PC-9 (cell line): ENCODE data around the gene C17orf58. TPM values are rescaled to one million over a fixed set of nuclear protein-coding genes. Genes with fewer than 3 reads are reported as not detected.
A peak's percentile ranks its signal among the peaks of the same experiment; 100 is the strongest.

Experiments used
- BruUV-seq: library from RNA; stranded (reverse); fragments of 400-500 nt; replicated peaks from 2 replicates; lab custom pipeline; 2021; lab: Mats Ljungman, UMichigan
- CTCF ChIA-PET: fragments of 300-600 bp; sonication (Branson Sonifier 250); formaldehyde crosslinking; loops from one replicate; lab custom pipeline; 2022; ENCODE audit warnings: antibody characterized with exemption; lab: Charles Lee
- POLR2A ChIA-PET: fragments of 300-600 bp; sonication (Branson Sonifier 250); formaldehyde crosslinking; loops from one replicate; lab custom pipeline; 2022; ENCODE audit warnings: antibody characterized with exemption; ENCODE audit not compliant: unreplicated experiment; lab: Charles Lee
- DNase-seq, 2 experiments: peaks; one replicate each; pipeline versions ENCODE4 v3.0.0 to v3.0.0-alpha.2; 2015 to 2022; ENCODE audit warnings: mixed read lengths in 1 of 2
- H2AFZ ChIP-seq: fragments of 200-600 bp; sonication (generic); 2 replicates; pipeline ENCODE4 v1.8.1; 2017; ENCODE audit warnings: antibody characterized with exemption
- H3F3A ChIP-seq: fragments of 200-600 bp; sonication (generic); 2 replicates; pipeline ENCODE4 v1.8.1; 2017; ENCODE audit warnings: antibody characterized with exemption, mild to moderate bottlenecking, low read depth; ENCODE audit not compliant: insufficient read depth
- H3K27ac ChIP-seq: fragments of 200-600 bp; sonication (generic); 2 replicates; pipeline ENCODE4 v1.6.1; 2016; ENCODE audit warnings: mixed run types
- H3K27me3 ChIP-seq: fragments of 200-600 bp; sonication (generic); 2 replicates; pipeline ENCODE4 v1.6.1; 2016; ENCODE audit warnings: low read depth, mixed run types; ENCODE audit not compliant: insufficient read depth
- H3K36me3 ChIP-seq: fragments of 200-600 bp; sonication (generic); 2 replicates; pipeline ENCODE4 v1.6.1; 2016; ENCODE audit warnings: low read depth, mixed run types
- H3K4me1 ChIP-seq: fragments of 200-600 bp; sonication (generic); replicated peaks from 2 replicates; pipeline ENCODE4 v1.6.1; 2016; ENCODE audit warnings: mixed run types; ENCODE audit not compliant: insufficient read depth
- H3K4me2 ChIP-seq: fragments of 200-600 bp; sonication (generic); 2 replicates; pipeline ENCODE4 v1.6.1; 2017; ENCODE audit warnings: mixed run types
- H3K4me3 ChIP-seq: fragments of 200-600 bp; sonication (generic); 2 replicates; pipeline ENCODE4 v1.6.1; 2016; ENCODE audit warnings: mixed run types
- H3K79me2 ChIP-seq: fragments of 200-600 bp; sonication (generic); 2 replicates; pipeline ENCODE4 v1.6.1; 2017; ENCODE audit warnings: low read depth, mixed run types
- H3K9me2 ChIP-seq: fragments of 200-600 bp; sonication (generic); 2 replicates; pipeline ENCODE4 v1.8.1; 2017; ENCODE audit warnings: mild to moderate bottlenecking; ENCODE audit not compliant: insufficient read depth
- H3K9me3 ChIP-seq: fragments of 200-600 bp; sonication (generic); 2 replicates; pipeline ENCODE4 v1.8.1; 2016; ENCODE audit warnings: low read depth; ENCODE audit not compliant: insufficient read depth
- H4K20me1 ChIP-seq: fragments of 200-600 bp; sonication (generic); 2 replicates; pipeline ENCODE4 v1.8.1; 2017; ENCODE audit not compliant: insufficient read depth
- CTCF ChIP-seq: fragments of 200-600 bp; sonication (generic); conservative IDR thresholded peaks from 2 replicates; pipeline ENCODE4 v1.6.1; 2017; ENCODE audit warnings: mixed run types, antibody characterized with exemption, mild to moderate bottlenecking, moderate library complexity
- EZH2 ChIP-seq: fragments of 200-600 bp; sonication (generic); IDR thresholded peaks from 2 replicates; pipeline ENCODE4 v1.8.0; 2017; ENCODE audit warnings: antibody characterized with exemption, low read depth
- intact Hi-C: fragments of 100-400 bp; cut with micrococcal nuclease; formaldehyde crosslinking; loops from one replicate; pipeline ENCODE4 v1.10.0; 2022; ENCODE audit not compliant: unreplicated experiment
- total RNA-seq: library from RNA; stranded (reverse); gene quantifications from 2 replicates; pipeline ENCODE4 v1.2.3, GENCODE V29; 2021

C17orf58 gene
- total RNA-seq, 1 experiment from 2014 or later, result 14.5 TPM

DNA sequence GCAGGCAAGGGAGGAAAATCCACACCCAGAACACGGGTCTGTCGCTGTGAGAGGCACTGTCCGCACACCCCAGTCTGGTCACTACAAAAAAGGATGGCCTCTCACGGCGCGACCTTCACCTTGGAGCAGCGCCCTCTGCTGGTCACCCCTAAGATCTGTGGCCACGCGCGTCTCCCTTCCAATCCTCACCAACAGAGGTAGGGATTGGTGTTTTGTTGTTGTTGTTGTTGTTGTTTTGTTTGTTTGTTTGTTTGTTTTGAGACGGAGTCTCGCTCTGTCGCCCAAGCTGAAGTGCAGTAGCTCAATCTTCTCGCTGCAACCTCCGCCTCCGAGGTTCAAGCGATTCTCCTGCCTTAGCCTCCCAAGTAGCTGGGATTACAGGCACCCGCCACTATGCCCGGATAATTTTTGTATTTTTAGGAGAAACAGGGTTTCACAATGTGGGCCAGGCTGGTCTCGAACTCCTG lies 15.0 kb upstream of the C17orf58 start:
- Histone ChIP-seq H3K9me2 (no peaks in the 10 kb centered on the region), H3K4me2 (peak overlapping the region; percentile 57), H3K79me2 (no peaks in the 10 kb centered on the region), H3K4me1 (no peaks in the 10 kb centered on the region), H3K27me3 (no peaks in the 10 kb centered on the region), H3F3A (peaks cover 5% of the 10 kb centered on the region; the same call in 1 of the 2 replicates), H3K27ac (no peak overlapping the region), H4K20me1 (no peaks in the 10 kb centered on the region), H3K9me3 (no peaks in the 10 kb centered on the region), H2AFZ (no peak overlapping the region), H3K4me3 (peak overlapping the region; percentile 22; the same call in 1 of the 2 replicates), H3K36me3 (no peaks in the 10 kb centered on the region)
- ChIA-PET CTCF (no interaction called here), POLR2A (no interaction called here)
- BruUV-seq, result no TSS peak
- DNase-seq, result peak in 1 of 2 experiments; percentile 52
- intact Hi-C loops, result no loop called here
- TF ChIP-seq CTCF (peak; percentile 87), EZH2 (no peak)

- Histone ChIP-seq H3K4me1 (no peaks in the 10 kb centered on the region), H3K9me3 (no peaks in the 10 kb centered on the region), H3K9me2 (no peaks in the 10 kb centered on the region), H3K36me3 (no peaks in the 10 kb centered on the region), H3K27ac (no peak overlapping the region), H3K79me2 (no peaks in the 10 kb centered on the region), H3K27me3 (no peaks in the 10 kb centered on the region), H3K4me2 (no peak overlapping the region), H3K4me3 (no peak overlapping the region), H2AFZ (no peak overlapping the region), H3F3A (peaks cover 5% of the 10 kb centered on the region; the same call in 1 of the 2 replicates), H4K20me1 (no peaks in the 10 kb centered on the region)
- ChIA-PET CTCF (no interaction called here), POLR2A (no interaction called here)
- TF ChIP-seq EZH2 (no peak), CTCF (no peak)
- DNase-seq, result no peak
- intact Hi-C loops, result no loop called here
- BruUV-seq, result no TSS peak
Measured at GRCh38 chr17:68006797-68007196, 10.5 kb upstream of the C17orf58 start.

- CTCF ChIA-PET, result no interaction called here
- Histone ChIP-seq H4K20me1 (no peaks in the 10 kb centered on the region), H3K4me2 (no peak overlapping the region), H3K27me3 (no peaks in the 10 kb centered on the region), H2AFZ (no peak overlapping the region), H3K9me3 (no peaks in the 10 kb centered on the region), H3K9me2 (no peaks in the 10 kb centered on the region), H3K4me1 (peaks cover 10% of the 10 kb centered on the region), H3K27ac (no peak overlapping the region), H3K36me3 (no peaks in the 10 kb centered on the region), H3K79me2 (no peaks in the 10 kb centered on the region), H3K4me3 (no peak overlapping the region), H3F3A (peaks cover 9% of the 10 kb centered on the region)
- no peak for DNase-seq
- POLR2A ChIA-PET, result no interaction called here
- no TSS peak for BruUV-seq
- intact Hi-C loops, result no loop called here
- TF ChIP-seq EZH2 (no peak), CTCF (no peak)
Measured at GRCh38 chr17:68004201-68004600, 7.9 kb upstream of the C17orf58 start.
